ENCODE results near the gene TMEM18. TPM values are rescaled to one million over a fixed set of nuclear protein-coding genes. Genes with fewer than 3 reads are reported as not detected.

TMEM18 gene
- total and polyA plus RNA-seq, 2 experiments from 2014 or later, result 35.4 to 47.1 TPM

DNA sequence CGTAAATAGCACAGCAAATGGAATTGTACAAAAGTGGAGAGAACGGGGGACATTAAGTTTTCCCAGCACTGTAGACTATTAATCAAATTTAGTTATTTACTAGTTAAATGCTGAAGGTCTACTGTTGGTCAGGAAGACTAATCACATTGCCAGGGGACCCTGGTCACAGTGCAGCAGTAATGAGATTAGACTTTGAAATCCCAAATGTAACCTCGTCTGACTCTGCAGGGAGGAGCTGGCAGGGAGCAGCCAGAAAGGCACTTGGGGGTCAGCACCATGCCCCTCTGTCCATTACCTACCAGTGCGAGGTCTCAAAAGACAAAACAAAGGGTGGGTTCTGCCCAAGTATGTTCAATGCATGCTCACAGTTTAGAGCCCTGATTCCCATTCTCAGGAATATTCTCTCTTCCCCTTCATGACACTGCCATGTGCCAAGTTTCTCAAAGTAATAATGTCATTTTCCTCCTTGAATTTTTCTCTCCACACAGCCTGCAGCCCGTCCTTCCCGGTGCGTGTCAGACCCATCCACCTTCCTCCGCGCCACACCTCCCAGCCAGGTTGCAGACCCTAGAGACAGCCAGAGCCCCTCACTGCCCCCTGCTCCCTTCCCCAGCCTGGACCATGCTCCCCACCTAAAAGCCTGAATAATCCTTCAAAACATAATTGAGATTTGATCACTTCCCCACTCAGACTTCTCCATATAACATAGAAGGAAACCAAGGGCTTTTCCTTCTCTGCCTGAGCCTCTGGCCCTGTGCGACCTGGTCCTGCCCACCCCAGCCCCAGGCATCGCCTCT is 52.5 kb downstream of the TMEM18 start:
- no peaks in the 10 kb centered on the region for H3K9me2 ChIP-seq (replicated peaks; ENCODE audit: insufficient read depth)
- H3K27me3 ChIP-seq, result no peaks in the 10 kb centered on the region
- no peak overlapping the region for H3K4me3 ChIP-seq
- no peak for TF ChIP-seq EZH2phosphoT487 (IDR thresholded peaks at IDR 0.05; ENCODE audit: low read depth, severe bottlenecking, unreplicated experiment)
- TF ChIP-seq EZH2 (IDR thresholded peaks at IDR 0.05; ENCODE audit: borderline replicate concordance), result no peak
- TF ChIP-seq, protein P1, sequence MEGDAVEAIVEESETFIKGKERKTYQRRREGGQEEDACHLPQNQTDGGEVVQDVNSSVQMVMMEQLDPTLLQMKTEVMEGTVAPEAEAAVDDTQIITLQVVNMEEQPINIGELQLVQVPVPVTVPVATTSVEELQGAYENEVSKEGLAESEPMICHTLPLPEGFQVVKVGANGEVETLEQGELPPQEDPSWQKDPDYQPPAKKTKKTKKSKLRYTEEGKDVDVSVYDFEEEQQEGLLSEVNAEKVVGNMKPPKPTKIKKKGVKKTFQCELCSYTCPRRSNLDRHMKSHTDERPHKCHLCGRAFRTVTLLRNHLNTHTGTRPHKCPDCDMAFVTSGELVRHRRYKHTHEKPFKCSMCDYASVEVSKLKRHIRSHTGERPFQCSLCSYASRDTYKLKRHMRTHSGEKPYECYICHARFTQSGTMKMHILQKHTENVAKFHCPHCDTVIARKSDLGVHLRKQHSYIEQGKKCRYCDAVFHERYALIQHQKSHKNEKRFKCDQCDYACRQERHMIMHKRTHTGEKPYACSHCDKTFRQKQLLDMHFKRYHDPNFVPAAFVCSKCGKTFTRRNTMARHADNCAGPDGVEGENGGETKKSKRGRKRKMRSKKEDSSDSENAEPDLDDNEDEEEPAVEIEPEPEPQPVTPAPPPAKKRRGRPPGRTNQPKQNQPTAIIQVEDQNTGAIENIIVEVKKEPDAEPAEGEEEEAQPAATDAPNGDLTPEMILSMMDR (IDR thresholded peaks at IDR 0.05; ENCODE audit: poor library complexity), result no peak
- H2AFZ ChIP-seq, result no peak overlapping the region
- no peak overlapping the region for H3K4me2 ChIP-seq
- no peak for DNase-seq (ENCODE audit: low spot score)
- no peak overlapping the region for H3K27ac ChIP-seq
- WGBS (ENCODE audit: low lambda C conversion rate, missing lambda C conversion rate), result 80% methylated on average over 11 of the region's 11 CpGs
- no peaks in the 10 kb centered on the region for H3K9me3 ChIP-seq (ENCODE audit: low read depth)
- no peaks in the 10 kb centered on the region for H3K79me2 ChIP-seq
- no peaks in the 10 kb centered on the region for H3K4me1 ChIP-seq (ENCODE audit: insufficient read depth)
- H3K36me3 ChIP-seq (replicated peaks; ENCODE audit: insufficient read depth, low read depth), result no peaks in the 10 kb centered on the region
- no peaks in the 10 kb centered on the region for H4K20me1 ChIP-seq (ENCODE audit: insufficient read depth, poor library complexity, severe bottlenecking)

DNA sequence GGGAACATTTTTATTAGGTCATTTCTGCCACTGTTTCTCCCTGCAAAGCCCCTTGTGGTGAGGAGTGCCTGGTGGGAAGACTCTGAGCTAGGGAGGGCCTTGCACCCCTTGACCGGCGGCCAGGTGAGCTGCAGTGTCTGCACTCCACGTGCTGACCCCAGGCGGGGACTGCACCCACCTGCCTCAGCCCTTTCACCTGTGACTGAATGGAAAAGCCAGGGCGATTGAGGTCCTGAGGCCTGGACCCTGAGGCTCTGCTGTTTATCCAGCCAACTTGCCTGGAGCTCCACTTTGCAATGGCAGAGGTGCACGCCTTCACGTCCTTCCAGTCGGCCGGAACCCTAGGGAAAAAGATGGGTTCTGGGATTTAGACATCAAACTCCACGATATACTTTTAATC is 53.1 kb downstream of the TMEM18 start:
- no peaks in the 10 kb centered on the region for H3K36me3 ChIP-seq (replicated peaks; ENCODE audit: insufficient read depth, low read depth)
- no peak overlapping the region for H3K4me3 ChIP-seq
- WGBS (ENCODE audit: low lambda C conversion rate, missing lambda C conversion rate), result 81% methylated on average over 10 of the region's 10 CpGs
- no peak overlapping the region for H3K4me2 ChIP-seq
- no peaks in the 10 kb centered on the region for H3K27me3 ChIP-seq
- no peaks in the 10 kb centered on the region for H4K20me1 ChIP-seq (ENCODE audit: insufficient read depth, poor library complexity, severe bottlenecking)
- H2AFZ ChIP-seq, result no peak overlapping the region
- TF ChIP-seq EZH2phosphoT487 (IDR thresholded peaks at IDR 0.05; ENCODE audit: low read depth, severe bottlenecking, unreplicated experiment) (no peak), EZH2 (IDR thresholded peaks at IDR 0.05; ENCODE audit: borderline replicate concordance) (no peak)
- TF ChIP-seq, protein P1 (IDR thresholded peaks at IDR 0.05; ENCODE audit: poor library complexity), result no peak
- no peaks in the 10 kb centered on the region for H3K9me3 ChIP-seq (ENCODE audit: low read depth)
- no peaks in the 10 kb centered on the region for H3K79me2 ChIP-seq
- H3K4me1 ChIP-seq (ENCODE audit: insufficient read depth), result no peaks in the 10 kb centered on the region
- H3K27ac ChIP-seq, result no peak overlapping the region
- no peaks in the 10 kb centered on the region for H3K9me2 ChIP-seq (replicated peaks; ENCODE audit: insufficient read depth)
- DNase-seq (ENCODE audit: low spot score), result no peak

GRCh38 chr2:623130-623922 is 53.9 kb downstream of the TMEM18 start:
- H3K27me3 ChIP-seq, result no peaks in the 10 kb centered on the region
- H4K20me1 ChIP-seq (ENCODE audit: insufficient read depth, poor library complexity, severe bottlenecking), result no peaks in the 10 kb centered on the region
- 92% methylated on average over 13 of the region's 13 CpGs for WGBS (ENCODE audit: low lambda C conversion rate, missing lambda C conversion rate)
- H3K4me2 ChIP-seq, result no peak overlapping the region
- H2AFZ ChIP-seq, result no peak overlapping the region
- H3K79me2 ChIP-seq, result no peaks in the 10 kb centered on the region
- TF ChIP-seq, protein P1 (IDR thresholded peaks at IDR 0.05; ENCODE audit: poor library complexity), result no peak
- TF ChIP-seq EZH2 (IDR thresholded peaks at IDR 0.05; ENCODE audit: borderline replicate concordance), result no peak
- TF ChIP-seq EZH2phosphoT487 (IDR thresholded peaks at IDR 0.05; ENCODE audit: low read depth, severe bottlenecking, unreplicated experiment), result no peak
- DNase-seq (ENCODE audit: low spot score), result no peak
- H3K9me3 ChIP-seq (ENCODE audit: low read depth), result no peaks in the 10 kb centered on the region
- no peak overlapping the region for H3K4me3 ChIP-seq
- no peaks in the 10 kb centered on the region for H3K4me1 ChIP-seq (ENCODE audit: insufficient read depth)
- H3K9me2 ChIP-seq (replicated peaks; ENCODE audit: insufficient read depth), result no peaks in the 10 kb centered on the region
- no peak overlapping the region for H3K27ac ChIP-seq
- H3K36me3 ChIP-seq (replicated peaks; ENCODE audit: insufficient read depth, low read depth), result no peaks in the 10 kb centered on the region

Data from hepatocyte (in vitro differentiated cells).